SK-N-SH (cell line): ENCODE measurements around the gene DAB2IP.

Experiments
- CHD2 ChIP-seq: fragments of 150-350 bp; IDR thresholded peaks from 2 replicates; pipeline ENCODE4 v1.6.1; 2018; ENCODE audit warnings: low read length; ENCODE audit not compliant: partially characterized antibody
- FOSL2 ChIP-seq: IDR thresholded peaks from 2 replicates; pipeline ENCODE4 v1.4.0; 2012; ENCODE audit warnings: low read depth, mild to moderate bottlenecking, moderate library complexity, borderline replicate concordance
- POLR2AphosphoS5 ChIP-seq: IDR thresholded peaks from 2 replicates; pipeline ENCODE4 v1.6.1; 2012; ENCODE audit warnings: low read depth, low read length
- RAD21 ChIP-seq: IDR thresholded peaks from 2 replicates; pipeline ENCODE4 v1.6.1; 2012; ENCODE audit warnings: mild to moderate bottlenecking, low read length
- RXRA ChIP-seq: IDR thresholded peaks from 2 replicates; pipeline ENCODE4 v1.4.0; 2012; ENCODE audit warnings: low read depth, mild to moderate bottlenecking, borderline replicate concordance
- SMC3 ChIP-seq: IDR thresholded peaks from 2 replicates; pipeline ENCODE4 v1.6.1; 2012; ENCODE audit warnings: low read depth, low read length, improper control_type of control experiment
- TAF1 ChIP-seq: IDR thresholded peaks from 2 replicates; pipeline ENCODE4 v1.6.1; 2012; ENCODE audit warnings: low read depth, mild to moderate bottlenecking, low read length, moderate library complexity, borderline replicate concordance
- TF ChIP-seq, protein P1 (sequence below): fragments of 200-600 bp; sonication (generic); IDR thresholded peaks from 2 replicates; pipeline ENCODE4 v1.6.1; 2017; ENCODE audit warnings: antibody characterized with exemption, mild to moderate bottlenecking, moderate library complexity
- TF ChIP-seq, protein P2 (sequence below): IDR thresholded peaks from 2 replicates; pipeline ENCODE4 v1.6.1; 2012; ENCODE audit warnings: mild to moderate bottlenecking, low read depth, low read length, moderate library complexity

DNA sequence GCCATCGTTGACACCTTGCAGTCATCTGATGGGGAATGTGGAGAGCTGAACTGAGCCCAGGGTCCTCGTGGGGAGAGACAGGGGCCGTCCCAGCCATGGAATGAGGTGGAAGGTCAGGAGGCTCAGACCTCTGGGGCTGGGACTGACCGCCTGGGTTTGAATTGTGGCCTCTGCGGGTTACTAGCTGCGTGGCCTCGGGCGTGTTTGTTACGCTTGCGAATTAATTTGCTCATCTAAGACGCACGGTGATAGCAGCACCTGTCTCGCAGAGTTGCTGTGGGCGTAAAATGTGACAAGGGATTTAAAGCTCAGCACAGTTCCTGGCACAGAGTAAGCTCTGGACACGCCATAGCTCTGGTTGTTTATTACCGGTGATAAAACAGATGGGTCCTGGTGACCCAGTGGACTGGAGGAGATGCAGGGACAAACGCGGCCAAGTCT is 19.4 kb upstream of the DAB2IP start:
- TF ChIP-seq RAD21 (no peak), POLR2AphosphoS5 (no peak), RXRA (no peak), SMC3 (no peak), CHD2 (no peak), TAF1 (no peak), FOSL2 (no peak)
- TF ChIP-seq, protein P1, sequence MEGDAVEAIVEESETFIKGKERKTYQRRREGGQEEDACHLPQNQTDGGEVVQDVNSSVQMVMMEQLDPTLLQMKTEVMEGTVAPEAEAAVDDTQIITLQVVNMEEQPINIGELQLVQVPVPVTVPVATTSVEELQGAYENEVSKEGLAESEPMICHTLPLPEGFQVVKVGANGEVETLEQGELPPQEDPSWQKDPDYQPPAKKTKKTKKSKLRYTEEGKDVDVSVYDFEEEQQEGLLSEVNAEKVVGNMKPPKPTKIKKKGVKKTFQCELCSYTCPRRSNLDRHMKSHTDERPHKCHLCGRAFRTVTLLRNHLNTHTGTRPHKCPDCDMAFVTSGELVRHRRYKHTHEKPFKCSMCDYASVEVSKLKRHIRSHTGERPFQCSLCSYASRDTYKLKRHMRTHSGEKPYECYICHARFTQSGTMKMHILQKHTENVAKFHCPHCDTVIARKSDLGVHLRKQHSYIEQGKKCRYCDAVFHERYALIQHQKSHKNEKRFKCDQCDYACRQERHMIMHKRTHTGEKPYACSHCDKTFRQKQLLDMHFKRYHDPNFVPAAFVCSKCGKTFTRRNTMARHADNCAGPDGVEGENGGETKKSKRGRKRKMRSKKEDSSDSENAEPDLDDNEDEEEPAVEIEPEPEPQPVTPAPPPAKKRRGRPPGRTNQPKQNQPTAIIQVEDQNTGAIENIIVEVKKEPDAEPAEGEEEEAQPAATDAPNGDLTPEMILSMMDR = no peak
- TF ChIP-seq, protein P2, sequence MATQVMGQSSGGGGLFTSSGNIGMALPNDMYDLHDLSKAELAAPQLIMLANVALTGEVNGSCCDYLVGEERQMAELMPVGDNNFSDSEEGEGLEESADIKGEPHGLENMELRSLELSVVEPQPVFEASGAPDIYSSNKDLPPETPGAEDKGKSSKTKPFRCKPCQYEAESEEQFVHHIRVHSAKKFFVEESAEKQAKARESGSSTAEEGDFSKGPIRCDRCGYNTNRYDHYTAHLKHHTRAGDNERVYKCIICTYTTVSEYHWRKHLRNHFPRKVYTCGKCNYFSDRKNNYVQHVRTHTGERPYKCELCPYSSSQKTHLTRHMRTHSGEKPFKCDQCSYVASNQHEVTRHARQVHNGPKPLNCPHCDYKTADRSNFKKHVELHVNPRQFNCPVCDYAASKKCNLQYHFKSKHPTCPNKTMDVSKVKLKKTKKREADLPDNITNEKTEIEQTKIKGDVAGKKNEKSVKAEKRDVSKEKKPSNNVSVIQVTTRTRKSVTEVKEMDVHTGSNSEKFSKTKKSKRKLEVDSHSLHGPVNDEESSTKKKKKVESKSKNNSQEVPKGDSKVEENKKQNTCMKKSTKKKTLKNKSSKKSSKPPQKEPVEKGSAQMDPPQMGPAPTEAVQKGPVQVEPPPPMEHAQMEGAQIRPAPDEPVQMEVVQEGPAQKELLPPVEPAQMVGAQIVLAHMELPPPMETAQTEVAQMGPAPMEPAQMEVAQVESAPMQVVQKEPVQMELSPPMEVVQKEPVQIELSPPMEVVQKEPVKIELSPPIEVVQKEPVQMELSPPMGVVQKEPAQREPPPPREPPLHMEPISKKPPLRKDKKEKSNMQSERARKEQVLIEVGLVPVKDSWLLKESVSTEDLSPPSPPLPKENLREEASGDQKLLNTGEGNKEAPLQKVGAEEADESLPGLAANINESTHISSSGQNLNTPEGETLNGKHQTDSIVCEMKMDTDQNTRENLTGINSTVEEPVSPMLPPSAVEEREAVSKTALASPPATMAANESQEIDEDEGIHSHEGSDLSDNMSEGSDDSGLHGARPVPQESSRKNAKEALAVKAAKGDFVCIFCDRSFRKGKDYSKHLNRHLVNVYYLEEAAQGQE = no peak
